Measurements from ENCODE around the gene TSEN34. TPM values are rescaled to one million over a fixed set of nuclear protein-coding genes. Genes with fewer than 3 reads are reported as not detected.

TSEN34 gene
- total RNA-seq: 1 to 10 TPM; 8.1 to 8.9 TPM
- 14.8 to 19.1 reads per million in 2 donors for total RNA-seq

- peak; percentile 33 for ATAC-seq
Measured at GRCh38 chr19:54191011-54191810, at the start of gene TSEN34. TSS of gene TSEN34 (plus strand) at chr19:54191308. CDS start at chr19:54191365, 57 bp downstream.

GRCh38 chr19:54141356-54141755, 49.8 kb upstream of the TSEN34 start:
- no peaks in the 10 kb centered on the region for H3K9me3 ChIP-seq (ENCODE audit: control insufficient read depth, low read length, poor library complexity, severe bottlenecking)
- ATAC-seq (no peak), DNase-seq (no peak)
- Mint-ChIP-seq H3K27me3 (no peaks in the 10 kb centered on the region), H3K36me3 (ENCODE audit: low read depth) (peaks cover 15% of the 10 kb centered on the region), H3K4me1 (peaks cover 41% of the 10 kb centered on the region), H3K4me3 (no peak overlapping the region), H3K27ac (no peak overlapping the region)

More at GRCh38 chr19:54191011-54191810, at the start of gene TSEN34:
- Mint-ChIP-seq H3K4me1 (peaks cover 26% of the 10 kb centered on the region), H3K27ac (peak within 1 kb of the TSS; percentile 99), H3K4me3 (peak within 1 kb of the TSS; percentile 99), H3K27me3 (no peaks in the 10 kb centered on the region), H3K36me3 (ENCODE audit: low read depth) (no peaks in the 10 kb centered on the region)
- DNase-seq: peak; percentile 81 to 92 (median 88)
- no peaks in the 10 kb centered on the region for H3K9me3 ChIP-seq (ENCODE audit: control insufficient read depth, low read length, poor library complexity, severe bottlenecking)

- no peak overlapping the region for H3K27ac Mint-ChIP-seq
- no peaks in the 10 kb centered on the region for H3K9me3 ChIP-seq (ENCODE audit: control insufficient read depth, low read length, poor library complexity, severe bottlenecking)
- DNase-seq: no peak
- H3K4me3 Mint-ChIP-seq: no peak overlapping the region
- peaks cover 37% of the 10 kb centered on the region for H3K4me1 Mint-ChIP-seq
- H3K27me3 Mint-ChIP-seq: no peaks in the 10 kb centered on the region
- peaks cover 17% of the 10 kb centered on the region for H3K36me3 Mint-ChIP-seq (ENCODE audit: low read depth)
- no peak for ATAC-seq
Measured at GRCh38 chr19:54142166-54142780, 48.8 kb upstream of the TSEN34 start.

DNA sequence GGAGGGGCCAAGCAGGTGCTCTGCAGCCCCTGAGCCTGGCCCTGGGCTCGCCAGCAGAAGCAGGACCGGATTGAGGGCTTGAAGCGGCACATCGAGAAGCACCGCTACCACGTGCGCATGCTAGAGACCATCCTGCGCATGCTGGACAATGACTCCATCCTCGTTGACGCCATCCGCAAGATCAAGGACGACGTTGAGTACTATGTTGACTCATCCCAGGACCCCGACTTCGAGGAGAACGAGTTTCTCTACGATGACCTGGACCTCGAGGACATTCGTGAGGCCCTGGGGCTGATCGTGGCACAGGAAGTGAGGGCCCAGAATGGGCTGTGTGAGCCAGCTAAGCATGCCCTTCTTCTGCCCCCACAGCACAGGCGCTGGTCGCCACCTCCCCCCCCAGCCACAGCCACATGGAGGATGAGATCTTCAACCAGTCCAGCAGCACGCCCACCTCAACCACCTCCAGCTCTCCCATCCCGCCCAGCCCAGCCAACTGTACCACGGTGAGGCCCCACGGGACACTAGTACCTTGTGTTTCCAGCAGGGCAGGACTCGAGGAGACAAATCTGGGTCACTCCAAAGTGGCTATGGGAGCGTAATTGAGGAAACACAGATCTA, 45.5 kb upstream of the TSEN34 start:
- H3K9me3 ChIP-seq (ENCODE audit: control insufficient read depth, low read length, poor library complexity, severe bottlenecking): no peaks in the 10 kb centered on the region
- Mint-ChIP-seq H3K36me3 (ENCODE audit: low read depth) (peaks cover 20% of the 10 kb centered on the region), H3K4me3 (no peak overlapping the region), H3K27me3 (no peaks in the 10 kb centered on the region), H3K4me1 (peaks cover 29% of the 10 kb centered on the region), H3K27ac (no peak overlapping the region)
- DNase-seq (no peak), ATAC-seq (no peak)

DNA sequence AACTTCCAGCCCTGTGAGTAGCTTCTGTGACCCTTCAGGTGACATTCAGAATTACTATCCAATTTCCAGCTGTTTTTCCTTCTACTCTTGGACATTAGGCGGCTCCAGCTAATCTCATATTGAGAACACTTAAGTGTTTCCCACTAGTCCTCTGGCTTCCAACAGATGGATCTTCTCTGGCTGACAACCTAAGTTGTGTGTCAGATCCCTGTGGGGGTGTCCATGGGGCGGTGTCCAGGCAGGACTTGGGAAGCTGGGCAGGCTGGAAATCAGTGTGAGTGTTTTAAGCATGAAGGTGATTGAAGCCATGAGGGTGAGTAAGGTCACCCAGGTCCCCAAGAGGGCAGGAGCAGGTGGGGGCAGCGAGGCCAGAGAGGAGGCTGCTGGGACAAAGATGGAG, 43.4 kb upstream of the TSEN34 start:
- DNase-seq: no peak
- Mint-ChIP-seq H3K27ac (peak overlapping the region; percentile 16), H3K36me3 (ENCODE audit: low read depth) (peaks cover 17% of the 10 kb centered on the region), H3K27me3 (no peaks in the 10 kb centered on the region), H3K4me3 (no peak overlapping the region), H3K4me1 (peaks cover 20% of the 10 kb centered on the region)
- no peaks in the 10 kb centered on the region for H3K9me3 ChIP-seq (ENCODE audit: control insufficient read depth, low read length, poor library complexity, severe bottlenecking)
- no peak for ATAC-seq

DNA sequence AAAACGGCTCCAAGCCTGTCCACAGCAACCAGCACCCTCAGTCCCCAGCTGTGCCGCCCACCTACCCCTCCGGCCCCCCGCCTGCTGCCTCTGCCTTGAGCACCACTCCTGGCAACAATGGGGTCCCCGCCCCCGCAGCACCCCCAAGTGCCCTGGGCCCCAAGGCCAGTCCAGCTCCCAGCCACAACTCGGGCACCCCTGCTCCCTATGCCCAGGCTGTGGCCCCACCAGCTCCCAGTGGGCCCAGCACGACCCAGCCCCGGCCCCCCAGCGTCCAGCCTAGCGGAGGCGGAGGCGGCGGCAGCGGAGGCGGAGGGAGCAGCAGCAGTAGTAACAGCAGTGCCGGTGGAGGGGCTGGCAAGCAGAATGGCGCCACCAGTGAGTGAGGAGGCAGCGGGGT, 43.0 kb upstream of the TSEN34 start:
- H3K36me3 Mint-ChIP-seq (ENCODE audit: low read depth): peaks cover 17% of the 10 kb centered on the region

DNA sequence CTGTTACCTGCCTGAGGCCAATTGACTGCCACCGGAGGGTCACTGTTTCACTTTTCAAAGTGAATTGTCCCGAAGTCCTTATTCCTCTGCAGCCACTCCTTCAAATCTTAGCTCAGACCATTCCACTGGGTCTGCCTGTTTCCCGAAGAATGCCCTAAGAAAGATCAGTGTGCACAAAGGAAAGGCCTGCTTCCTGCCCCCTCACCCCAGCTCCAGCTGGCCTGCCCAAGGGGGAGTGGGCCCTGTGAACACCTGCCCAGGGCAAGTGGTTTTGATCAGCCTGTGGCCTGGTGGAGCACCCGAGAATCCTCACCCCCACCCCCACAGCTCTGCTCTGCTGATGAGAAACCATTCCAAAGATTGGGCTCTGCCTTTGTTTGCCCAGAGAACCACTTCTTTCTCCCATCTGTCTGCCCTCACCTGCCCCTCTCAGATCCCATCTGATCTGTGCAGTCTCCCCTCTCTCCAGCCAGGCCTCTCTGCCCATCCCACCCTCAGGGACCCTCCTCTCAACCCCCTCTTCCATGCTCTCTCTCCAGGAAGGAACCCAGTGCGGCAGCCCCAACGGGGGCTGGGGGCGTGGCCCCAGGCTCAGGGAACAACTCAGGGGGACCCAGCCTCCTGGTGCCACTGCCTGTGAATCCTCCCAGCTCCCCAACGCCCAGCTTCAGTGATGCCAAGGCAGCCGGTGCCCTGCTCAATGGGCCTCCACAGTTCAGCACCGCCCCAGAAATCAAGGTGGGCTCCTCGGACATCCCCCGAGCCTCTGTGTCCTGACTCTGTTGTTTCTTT, 41.9 kb upstream of the TSEN34 start:
- Mint-ChIP-seq H3K4me3 (no peak overlapping the region), H3K27me3 (no peaks in the 10 kb centered on the region), H3K4me1 (peaks cover 22% of the 10 kb centered on the region), H3K36me3 (ENCODE audit: low read depth) (peaks cover 18% of the 10 kb centered on the region), H3K27ac (peak overlapping the region; percentile 86)
- H3K9me3 ChIP-seq (ENCODE audit: control insufficient read depth, low read length, poor library complexity, severe bottlenecking): no peaks in the 10 kb centered on the region
- DNase-seq: no peak
- no peak for ATAC-seq

More for the DNA sequence above, 43.0 kb upstream of the TSEN34 start:
- Mint-ChIP-seq H3K4me1 (peaks cover 20% of the 10 kb centered on the region), H3K27ac (peak overlapping the region; percentile 86), H3K4me3 (no peak overlapping the region), H3K27me3 (no peaks in the 10 kb centered on the region)
- no peaks in the 10 kb centered on the region for H3K9me3 ChIP-seq (ENCODE audit: control insufficient read depth, low read length, poor library complexity, severe bottlenecking)
- no peak for ATAC-seq
- DNase-seq: no peak

DNA sequence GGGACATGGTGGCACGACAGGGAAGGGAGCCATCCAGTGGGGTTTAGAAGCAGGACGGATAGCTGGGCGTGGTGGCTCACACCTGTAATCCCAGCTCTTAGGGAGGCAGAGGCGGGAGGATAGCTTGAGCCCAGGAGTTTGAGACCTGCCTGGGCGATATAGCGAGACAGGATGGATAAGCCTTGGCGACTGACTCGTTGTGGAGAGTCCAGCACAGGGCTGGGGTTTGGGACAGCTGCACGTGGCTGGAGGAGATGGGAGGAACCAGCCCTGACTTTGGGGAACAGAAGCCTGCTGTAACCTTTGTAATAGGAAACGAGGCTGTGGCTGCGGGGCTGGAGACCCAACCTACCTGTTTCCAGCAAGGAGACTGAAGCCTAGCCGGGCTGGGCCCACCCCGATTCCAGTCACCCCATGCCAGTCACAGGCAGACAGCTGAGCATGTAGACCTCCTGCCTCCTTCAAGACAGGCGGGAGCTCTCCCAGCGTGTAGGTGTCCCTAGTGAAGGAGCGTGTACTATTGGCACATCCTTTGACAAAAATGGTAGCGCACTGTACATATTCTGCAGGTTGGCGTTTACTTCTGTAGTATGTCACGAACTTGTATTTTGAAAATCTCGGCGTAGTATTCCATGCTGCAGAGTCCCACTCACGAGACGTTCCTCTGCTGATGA, 39.6 kb upstream of the TSEN34 start:
- peaks cover 25% of the 10 kb centered on the region for H3K4me1 Mint-ChIP-seq
- peaks cover 11% of the 10 kb centered on the region for H3K36me3 Mint-ChIP-seq (ENCODE audit: low read depth)
- H3K27ac Mint-ChIP-seq: no peak overlapping the region

GRCh38 chr19:54152267-54152666, 38.8 kb upstream of the TSEN34 start:
- peaks cover 14% of the 10 kb centered on the region for H3K36me3 Mint-ChIP-seq (ENCODE audit: low read depth)
- H3K4me3 Mint-ChIP-seq: no peak overlapping the region
- ATAC-seq (no peak), DNase-seq (no peak)
- H3K9me3 ChIP-seq (ENCODE audit: control insufficient read depth, low read length, poor library complexity, severe bottlenecking): no peaks in the 10 kb centered on the region
- H3K4me1 Mint-ChIP-seq: peaks cover 30% of the 10 kb centered on the region
- H3K27ac Mint-ChIP-seq: no peak overlapping the region
- no peaks in the 10 kb centered on the region for H3K27me3 Mint-ChIP-seq

More for the DNA sequence above, 39.6 kb upstream of the TSEN34 start:
- no peak overlapping the region for H3K4me3 Mint-ChIP-seq
- no peaks in the 10 kb centered on the region for H3K9me3 ChIP-seq (ENCODE audit: control insufficient read depth, low read length, poor library complexity, severe bottlenecking)
- DNase-seq (no peak), ATAC-seq (no peak)
- no peaks in the 10 kb centered on the region for H3K27me3 Mint-ChIP-seq

- no peaks in the 10 kb centered on the region for H3K27me3 Mint-ChIP-seq
- no peak for ATAC-seq
- no peak for DNase-seq
- H3K9me3 ChIP-seq (ENCODE audit: control insufficient read depth, low read length, poor library complexity, severe bottlenecking): no peaks in the 10 kb centered on the region
- H3K4me3 Mint-ChIP-seq: peak overlapping the region; percentile 45
- peak overlapping the region; percentile 81 for H3K27ac Mint-ChIP-seq
- H3K36me3 Mint-ChIP-seq (ENCODE audit: low read depth): peaks cover 14% of the 10 kb centered on the region
- peaks cover 30% of the 10 kb centered on the region for H3K4me1 Mint-ChIP-seq
Measured at GRCh38 chr19:54152878-54153524, 38.1 kb upstream of the TSEN34 start.

- Mint-ChIP-seq H3K27ac (peak overlapping the region; percentile 81), H3K4me3 (peak overlapping the region; percentile 25), H3K36me3 (ENCODE audit: low read depth) (peaks cover 14% of the 10 kb centered on the region), H3K27me3 (no peaks in the 10 kb centered on the region), H3K4me1 (peaks cover 36% of the 10 kb centered on the region)
- H3K9me3 ChIP-seq (ENCODE audit: control insufficient read depth, low read length, poor library complexity, severe bottlenecking): no peaks in the 10 kb centered on the region
- ATAC-seq (no peak), DNase-seq (no peak)
Measured at GRCh38 chr19:54153731-54154326, 37.3 kb upstream of the TSEN34 start.

All from T-helper 17 cell (primary cell).